ENCODE results near the gene GNB1.
A peak's percentile ranks its signal among the peaks of the same experiment; 100 is the strongest.
"Not testable (repeated sequence)": the region's sequence is repeated elsewhere in the genome, so short reads cannot be mapped to it uniquely, and the experiment has no call there.

Gene GNB1

DNA sequence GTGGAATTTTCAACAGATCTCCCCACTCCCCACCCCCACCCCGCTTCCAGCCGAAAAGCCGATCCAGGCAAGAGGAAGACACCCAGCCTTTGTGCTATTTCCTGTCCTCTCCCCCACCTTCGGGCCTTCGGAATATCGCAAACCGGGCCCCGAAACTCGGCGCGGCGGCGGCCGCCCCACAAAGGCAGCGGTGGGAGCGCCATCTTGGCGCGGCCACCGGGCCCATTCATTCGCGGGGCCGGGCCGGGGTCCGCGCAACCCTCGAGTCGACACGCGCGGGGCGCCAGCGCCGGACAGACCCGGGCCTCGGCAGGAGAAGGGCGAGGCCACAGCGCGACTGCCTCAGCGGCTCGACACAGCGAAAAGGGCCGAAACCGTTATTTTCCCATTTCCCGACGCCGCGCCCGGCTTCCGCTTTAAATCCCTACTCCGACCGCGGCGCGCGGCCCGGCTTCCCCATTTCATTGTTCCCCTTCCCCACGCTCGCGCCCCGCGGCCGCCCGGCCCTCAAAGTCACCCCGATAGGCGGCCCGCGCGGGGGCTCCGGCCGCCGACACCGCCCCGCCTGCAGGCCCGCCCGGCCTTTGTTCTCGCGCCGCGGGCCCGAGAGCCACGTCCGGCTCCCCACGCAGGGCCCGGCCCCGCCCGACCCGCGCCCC, 911 bp downstream of the GNB1 start:
- peak; percentile 88 to 93 for DNase-seq

DNA sequence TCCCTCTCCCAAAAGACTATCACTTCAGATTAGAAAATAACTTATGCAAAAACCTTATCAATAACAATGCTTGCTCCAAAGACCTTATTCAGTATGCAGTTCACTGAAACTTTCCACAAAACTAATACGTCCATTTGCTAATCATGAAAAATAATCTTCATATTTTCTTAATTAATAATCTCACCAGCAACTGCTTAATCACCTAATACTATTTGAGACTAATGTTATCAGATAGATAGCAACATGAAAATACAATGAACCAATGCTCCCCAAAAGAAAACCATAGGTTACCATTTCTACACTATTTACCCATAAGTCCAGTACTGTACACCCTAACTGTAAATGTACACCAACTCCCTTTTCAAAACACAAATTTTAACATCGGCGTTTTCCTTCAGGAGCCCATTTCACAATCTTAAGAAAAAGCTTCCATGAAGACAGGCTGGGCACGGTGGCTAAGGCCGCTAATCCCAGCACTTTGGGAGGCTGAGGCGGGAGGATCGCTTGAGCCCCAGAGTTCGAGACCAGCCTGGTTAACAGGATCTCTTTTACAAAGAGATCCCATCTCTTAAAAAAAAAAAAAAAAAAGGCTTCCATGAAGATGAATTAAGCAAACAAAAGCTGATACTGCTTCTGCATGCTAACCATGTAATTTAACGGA, 1.7 kb downstream of the GNB1 start:
- DNase-seq, result peak; percentile 14 to 16

DNA sequence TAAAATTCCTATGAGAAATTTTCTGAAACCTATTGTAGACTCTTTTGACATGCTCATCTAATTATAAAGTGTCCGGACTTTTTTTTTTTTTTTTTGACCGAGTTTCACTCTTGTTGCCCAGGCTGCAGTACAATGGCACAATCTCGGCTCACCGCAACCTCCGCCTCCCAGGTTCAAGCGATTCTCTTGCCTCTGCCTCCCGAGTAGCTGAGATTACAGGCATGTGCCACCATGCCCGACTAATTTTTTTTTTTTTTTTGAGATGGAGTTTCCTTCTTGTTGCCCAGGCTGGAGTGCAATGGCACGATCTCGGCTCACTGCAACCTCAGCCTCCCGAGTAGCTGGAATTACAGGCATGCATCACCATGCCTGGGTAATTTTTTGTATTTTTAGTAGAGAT, 7.0 kb downstream of the GNB1 start:
- DNase-seq, result not testable (repeated sequence)

DNA sequence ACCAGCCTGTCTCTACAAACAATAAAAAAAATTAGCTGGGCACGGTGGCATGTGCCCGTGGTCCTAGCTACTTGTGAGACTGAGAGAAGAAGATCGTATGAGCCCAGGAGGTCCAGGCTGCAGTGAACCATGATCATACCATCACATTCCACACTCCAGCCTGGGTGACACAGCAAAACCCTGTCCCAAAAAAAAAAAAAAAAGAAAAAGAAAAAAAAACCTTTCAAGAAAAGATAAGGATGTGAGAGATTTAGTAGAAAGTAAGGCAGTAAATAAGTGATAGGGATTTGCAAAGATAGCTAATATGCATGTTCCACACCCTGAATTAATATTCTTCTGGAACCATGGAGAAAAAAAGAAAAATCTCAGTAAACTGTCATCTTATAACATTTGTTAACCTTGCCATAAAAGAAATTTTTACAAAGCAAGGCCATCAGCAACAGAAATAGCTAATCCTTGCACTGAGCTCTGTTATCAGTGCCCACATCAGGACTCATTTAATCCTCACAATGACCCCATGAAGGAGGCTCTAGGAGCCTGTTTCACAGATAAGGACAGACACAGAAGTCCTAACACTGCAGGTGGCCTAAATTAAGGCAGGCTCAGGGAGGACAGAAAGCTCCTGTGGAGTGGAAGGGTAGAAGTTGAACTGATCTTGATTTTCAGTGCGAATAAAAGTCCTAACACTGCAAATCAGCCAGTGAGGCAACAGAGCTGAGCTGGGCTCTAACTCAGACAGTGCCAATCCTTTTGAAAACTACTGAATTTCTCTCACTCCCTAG, 7.6 kb downstream of the GNB1 start:
- no peak for DNase-seq

DNA sequence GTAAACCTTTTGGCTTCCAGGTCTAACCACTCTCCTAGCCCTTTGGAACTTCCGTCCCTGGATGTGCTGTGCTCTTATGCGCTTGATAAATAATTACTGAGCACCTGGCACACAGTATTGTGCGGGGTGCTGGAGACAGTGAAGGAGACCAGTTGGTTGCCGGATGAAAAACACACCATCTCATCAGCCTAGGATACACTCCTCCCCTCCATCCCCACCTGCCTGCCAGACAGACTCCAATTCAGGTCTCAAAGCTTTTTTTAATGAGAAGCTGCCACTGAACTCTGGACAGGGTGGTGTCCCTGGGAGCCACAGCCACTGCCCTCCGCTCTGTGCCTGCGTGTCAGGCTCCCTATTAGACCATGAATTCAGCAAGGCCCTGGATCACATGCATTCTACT, 9.2 kb downstream of the GNB1 start:
- no peak for DNase-seq

DNA sequence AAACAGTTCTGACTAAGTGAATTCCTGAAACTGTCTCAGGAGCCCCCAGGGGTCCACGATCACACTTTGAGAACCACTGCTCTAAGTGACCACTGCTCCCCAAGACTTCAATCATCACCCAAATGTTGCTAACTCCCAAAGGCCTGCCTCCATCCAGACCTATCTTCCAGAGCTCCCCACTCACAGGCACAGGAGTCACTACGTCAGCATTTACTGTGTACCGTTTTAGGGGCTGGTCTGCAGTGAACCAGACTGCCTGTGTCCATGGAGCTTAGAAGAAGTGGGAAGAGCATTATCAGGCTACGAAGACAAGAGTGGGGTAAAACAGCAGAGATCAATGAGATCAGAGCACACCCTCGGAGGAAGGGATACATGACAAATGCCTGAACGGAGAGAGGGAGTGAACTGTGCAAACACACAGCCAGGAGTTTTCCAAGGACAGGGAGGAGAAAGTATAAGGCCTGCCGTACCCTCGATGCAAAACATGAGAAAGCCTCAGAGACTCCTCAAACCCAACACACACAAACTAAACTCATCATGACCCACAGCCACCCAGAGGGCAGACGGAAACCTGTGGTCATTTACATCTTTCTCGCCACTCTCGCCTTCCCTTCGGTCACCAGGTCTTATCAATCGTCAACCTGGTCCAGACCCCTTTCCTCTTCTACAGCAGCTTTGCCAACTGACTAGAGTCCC, 10.1 kb downstream of the GNB1 start:
- no peak for DNase-seq

DNA sequence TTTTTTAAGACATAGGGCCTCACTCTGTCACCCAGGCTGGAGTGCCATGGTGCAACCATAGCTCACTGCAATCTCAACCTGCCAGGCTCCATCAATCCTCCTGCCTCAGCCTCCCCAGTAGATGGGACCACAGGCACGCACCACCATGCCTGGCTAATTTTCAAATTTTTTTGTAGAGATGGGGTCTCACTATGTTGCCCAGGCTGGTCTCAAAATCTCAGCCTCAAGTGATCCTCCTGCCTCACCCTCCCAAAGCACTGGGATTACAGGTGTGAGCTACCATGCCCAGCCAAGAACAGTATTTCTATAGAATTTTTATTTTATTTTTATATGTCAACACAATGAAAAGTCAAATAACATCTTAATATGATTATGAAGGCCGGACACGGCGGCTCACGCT, 10.9 kb downstream of the GNB1 start:
- DNase-seq, result no peak

DNA sequence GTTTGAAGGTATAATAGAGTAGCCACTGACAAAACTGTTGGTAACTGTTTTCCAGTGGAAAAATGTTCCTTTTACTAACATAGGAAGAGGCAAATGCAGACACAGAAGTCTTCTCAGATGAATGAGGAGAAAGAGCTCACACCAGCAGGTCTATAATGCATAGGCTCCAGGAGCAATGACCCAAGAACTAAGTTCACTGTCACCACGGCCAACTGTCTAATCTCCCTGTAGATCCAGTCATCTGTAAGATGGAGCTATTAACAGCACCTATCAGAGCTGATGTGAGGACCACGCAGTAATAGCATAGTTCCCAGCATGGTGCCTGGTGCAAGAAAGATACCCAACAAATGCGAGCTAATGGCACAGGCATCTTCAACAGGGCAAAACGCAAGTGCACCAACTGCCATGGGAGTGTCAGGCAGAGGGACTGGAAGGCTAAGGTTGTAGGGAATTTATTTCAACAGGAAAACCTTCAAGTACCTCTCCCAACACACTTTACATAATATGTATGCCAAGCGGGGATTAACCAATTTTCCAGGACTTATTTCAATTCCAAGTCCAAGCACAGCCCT, 12.9 kb downstream of the GNB1 start:
- DNase-seq, result no peak

DNA sequence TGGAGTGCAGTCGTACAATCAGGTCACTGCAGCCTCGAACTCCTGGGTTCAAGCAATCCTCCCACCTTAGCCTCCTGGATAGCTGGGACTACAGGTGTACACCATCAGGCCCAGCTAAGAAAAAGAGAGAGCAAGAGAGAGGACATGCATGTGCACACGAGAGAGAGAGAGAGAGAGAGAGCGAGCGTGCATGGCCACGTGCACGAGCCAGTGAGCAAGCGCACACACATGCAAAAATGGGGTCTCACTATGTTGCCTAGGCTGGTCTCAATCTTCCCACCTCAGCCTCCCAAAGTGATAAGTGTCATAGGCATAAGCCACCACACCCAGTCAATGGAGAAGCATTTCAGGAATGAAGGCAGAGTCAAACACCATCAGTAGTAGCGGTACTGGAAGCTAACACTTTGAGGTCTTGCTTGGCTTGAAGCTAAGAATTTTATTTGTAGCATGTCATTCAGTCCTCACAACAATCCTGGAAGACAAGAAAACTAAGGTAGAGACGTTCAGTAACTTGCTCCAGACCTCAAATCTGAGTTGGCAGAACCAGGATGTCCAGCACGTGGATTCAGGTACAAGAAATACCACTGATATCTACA, 14.5 kb downstream of the GNB1 start:
- DNase-seq, result no peak

DNA sequence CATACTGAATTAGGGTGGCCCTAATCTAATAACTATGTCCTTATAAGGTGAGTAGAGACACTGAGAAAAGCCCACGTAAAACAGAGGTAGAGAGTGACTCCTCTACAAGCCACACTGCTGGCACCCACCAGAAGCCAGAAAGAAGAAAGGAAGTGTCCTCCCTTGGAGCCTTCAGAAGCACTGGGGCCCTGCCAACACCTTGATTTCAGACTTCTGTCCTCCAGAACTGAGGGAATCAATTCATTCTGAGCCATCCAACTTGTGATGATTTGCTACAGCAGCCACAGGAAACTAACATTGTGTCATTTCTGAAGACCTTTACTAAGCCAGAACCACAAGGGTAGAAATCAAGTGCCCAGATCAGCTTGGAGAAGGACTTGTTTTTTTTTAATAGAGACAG, 15.0 kb downstream of the GNB1 start:
- no peak for DNase-seq

DNA sequence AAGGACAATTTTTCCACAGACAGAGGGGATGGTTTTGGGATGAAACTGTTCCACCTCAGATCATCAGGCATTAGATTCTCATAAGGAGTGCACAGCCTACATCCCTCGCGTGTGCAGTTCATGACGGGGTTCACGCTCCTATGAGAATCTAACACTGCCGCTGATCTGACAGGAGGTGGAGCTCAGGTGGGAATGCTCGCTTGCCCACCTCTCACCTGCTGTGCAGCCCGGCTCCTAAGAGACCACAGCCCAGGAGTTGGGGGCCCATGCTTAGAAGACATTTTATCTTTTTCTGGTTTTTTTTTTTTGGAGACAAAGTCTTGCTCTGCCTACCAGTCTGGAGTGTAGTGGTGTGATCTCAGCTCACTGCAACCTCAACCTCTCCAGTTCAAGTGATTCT, 16.0 kb downstream of the GNB1 start:
- no peak for DNase-seq

DNA sequence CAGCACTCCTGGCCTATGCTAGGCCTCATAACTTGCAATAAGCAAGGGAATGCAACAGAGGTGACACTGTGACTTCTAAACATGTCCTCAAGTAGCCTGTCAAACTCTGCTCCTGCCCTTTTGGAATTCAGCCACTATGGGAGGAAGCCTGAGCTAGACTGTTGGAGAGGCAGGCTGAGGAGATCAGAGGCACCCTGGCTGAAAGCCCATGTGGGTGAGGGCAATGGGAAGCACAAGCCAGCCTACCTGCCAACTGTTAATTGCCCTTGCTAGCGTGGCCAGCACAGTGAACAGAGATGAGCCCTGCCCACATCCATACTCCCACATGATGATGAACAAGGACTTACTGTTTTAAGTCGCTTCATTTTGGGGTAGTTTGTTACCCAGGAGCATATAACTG, 17.7 kb downstream of the GNB1 start:
- no peak for DNase-seq

DNA sequence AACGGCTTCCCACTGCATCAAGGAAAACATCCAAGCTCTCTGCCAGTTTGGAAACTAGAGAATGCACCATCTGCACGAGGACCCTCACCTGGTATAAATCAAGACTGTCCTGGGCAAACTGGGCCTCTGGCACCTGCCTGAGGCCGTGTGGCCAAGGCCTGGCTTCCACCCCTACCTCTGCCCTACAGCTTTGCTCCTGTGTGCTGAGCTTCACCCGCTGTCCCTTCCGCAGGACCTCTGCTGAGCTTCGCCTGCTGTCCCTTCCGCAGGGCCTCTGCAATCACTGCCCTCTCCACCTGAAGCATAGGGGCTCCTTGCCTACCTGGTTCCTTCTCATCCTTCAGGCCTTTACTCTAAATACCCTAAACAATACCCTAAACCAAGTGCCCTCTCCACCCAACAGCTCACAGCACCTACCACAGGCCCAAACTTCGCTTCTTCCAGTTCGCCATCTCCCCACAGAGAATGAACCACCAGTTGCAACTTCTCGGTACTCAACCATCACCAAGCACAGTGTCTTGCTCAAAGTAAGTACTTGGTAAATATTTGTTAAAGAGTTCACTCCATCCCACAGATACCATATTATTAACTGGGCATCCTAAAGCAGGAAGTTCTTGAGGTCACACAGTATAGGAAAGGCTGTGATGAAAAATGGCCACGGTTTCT, 18.4 kb downstream of the GNB1 start:
- no peak for DNase-seq

DNA sequence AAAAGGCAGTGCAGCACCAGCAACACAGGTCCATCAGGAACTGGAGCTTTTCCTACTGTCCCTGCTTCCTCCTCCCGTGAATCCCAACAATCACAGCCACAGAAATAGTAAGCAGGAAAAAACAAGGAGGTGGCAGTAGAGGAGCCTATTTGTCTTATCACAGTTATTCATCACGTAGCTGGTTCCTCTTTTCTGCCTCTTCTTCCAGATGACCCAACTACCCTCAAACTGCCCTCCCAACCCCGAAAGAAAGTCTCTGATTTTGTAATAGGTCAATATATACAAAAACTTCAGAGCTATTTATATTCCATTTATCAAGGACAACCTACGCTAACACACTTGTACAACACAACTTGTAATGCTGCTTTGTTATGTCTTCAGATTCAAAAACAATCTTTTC, 21.4 kb downstream of the GNB1 start:
- peak; percentile 65 to 81 for DNase-seq

DNA sequence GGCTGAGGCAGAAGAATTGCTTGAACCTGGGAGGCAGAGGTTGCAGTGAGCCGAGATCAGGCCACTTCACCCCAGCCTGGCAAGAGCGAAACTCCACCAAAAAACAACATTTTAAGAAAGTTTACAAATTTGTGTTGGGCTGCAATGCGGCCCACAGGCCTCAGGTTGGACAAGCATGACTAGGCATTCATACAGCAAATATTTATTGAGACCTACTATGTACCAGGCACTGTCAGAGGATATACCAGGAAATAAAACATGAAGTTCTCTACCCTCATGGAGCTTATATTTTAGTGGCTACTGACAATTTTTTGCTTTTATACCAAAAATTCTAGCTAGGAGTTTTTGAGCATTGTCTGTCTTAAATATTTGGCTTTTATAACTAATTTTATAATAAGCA, 23.7 kb downstream of the GNB1 start:
- no peak for DNase-seq

DNA sequence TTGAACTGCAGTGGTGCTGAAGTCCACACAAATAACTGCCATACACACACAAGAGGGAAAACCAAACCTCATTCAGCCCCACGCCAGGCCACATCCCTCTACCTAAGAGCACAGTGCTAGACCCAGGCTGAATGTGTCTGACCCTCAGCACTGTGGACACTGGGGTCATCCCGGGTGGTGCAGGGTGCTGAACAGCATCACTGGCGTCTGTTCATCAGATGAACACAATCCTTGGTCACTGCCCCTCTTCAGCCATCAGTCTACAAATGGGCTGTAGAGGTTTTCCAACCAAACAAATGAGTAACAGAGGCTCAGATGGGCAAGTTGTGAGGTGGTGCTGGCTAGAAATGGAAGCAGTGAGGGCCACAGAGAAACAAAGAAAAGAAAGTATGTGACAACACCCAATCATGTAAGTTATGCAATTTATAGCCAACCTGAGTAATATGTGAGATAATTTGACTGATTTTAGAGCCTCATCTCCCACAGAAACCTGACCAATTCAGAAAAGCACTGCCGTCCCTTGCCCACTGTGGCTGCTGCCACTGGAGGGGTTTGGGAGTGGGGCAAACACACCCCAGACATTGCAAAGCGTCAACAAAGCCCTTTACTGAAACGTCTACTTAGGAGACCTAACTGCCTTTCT, 27.9 kb downstream of the GNB1 start:
- DNase-seq, result no peak

DNA sequence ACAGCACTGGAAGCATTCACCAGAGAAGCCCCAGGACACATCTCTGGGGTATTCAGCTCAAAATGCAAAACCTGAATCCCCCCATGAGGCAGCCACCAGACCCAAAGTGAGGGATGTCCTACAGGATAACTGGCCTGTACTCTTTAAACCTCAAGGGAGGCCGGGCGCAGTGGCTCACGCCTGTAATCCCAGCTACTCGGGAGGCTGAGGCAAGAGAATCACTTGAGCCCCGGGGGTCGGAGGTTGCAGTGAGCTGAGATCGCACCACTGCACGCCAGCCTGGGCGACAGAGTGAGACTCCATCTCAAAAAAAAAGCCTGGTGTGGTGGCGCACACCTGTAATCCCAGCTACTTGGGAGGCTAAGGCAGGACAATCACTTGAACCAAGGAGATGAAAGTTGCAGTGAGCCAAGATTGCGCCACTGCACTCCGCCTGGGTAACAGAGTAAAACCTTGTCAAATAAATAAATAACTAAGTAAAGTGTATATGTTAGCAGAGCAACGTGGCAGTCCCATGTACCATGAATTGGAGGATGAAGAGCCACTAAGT, 29.1 kb downstream of the GNB1 start:
- not testable (repeated sequence) for DNase-seq

DNA sequence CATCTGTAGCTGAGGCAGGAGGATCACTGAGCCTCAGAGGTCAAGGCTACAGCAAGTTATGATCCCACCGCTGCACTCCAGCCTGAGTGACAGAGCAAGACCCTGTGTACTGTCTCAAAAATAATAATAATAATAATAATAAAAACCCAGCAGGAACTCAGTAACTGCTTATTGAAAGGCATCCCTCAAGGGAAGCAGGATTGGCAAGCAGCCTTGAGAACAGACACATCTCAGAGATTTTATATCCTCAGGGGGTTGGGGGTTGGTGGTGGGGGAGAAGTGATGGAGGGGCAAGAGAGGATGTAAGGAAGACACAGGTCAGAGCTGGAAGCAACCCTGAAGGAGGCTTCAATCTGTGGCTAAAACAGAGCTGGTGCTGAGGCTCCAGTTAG, 29.6 kb downstream of the GNB1 start:
- no peak for DNase-seq

DNA sequence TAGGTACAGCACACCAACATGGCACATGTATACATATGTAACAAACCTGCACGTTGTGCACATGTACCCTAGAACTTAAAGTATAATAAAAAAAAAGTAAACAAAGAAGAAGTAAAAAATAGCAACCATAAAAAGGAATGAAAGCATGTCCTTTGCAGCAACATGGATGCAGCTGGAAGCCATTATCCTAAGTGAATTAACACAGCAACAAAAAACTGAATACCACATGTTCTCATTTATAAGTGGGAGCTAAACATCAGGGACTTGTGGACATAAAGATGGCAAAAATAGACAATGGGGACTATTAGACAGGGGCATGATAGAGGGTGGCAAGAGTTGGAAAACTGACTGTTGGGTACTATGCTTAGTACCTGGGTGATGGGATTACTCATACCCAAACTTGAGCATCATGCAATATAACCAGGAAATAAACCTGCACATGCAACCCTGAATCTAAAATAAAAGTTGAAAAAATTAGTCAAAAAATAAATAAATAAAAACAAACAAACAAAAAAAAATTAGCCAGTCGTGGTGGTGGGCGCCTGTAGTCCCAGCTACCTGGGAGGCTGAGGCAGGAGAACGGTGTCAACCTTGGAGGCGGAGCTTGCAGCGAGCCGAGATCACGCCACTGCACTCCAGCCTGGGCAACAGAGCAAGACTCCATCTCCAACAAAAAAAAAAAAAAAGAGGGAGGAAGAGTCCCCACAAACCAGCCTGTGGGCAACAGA, 30.8 kb downstream of the GNB1 start:
- not testable (repeated sequence) for DNase-seq

DNA sequence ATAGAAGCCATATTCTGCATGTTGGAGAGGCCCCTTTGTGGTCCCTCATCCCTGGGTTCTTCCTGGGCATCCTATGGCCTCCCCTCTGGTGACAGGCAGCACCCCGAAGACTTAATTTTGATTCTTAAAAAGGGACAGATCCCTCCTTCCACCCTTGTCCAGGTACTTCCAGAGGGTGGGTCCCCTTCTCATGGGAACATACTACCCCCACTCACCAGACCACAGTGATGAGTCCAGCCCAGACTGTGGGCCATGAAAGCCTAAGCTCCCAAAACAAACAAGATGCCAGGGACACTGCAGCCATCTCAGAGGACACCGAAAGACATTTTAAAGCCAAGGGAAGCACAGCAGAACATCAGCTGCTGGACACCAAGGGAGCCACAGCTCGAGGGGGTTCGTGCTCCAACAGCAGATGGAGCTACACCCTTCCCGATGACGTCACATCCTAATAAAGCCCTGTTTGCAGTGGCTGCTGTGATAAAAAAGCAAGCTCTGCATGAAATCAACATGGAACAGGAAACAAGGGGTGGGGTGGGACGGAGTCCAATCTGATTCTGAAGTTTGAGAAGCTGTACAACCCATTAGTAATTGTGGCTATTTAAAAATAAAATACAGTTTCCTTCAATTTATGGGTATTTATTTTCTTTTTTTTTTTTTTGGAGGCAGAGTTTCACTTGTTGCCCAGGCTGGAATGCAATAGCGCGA, 32.4 kb downstream of the GNB1 start:
- DNase-seq, result peak; percentile 40 to 67

Measured in inflammatory macrophage (primary cell).